HCT116 (cell line): ENCODE data around the gene RAI1. TPM values are rescaled to one million over a fixed set of nuclear protein-coding genes. Genes with fewer than 3 reads are reported as not detected.

Experiments
- ATAC-seq: fragments of 200-7000 bp; cut with Tn5 transposase; 2 replicates; pipeline ENCODE4 v1.9.1; 2020; ENCODE audit warnings: mild to moderate bottlenecking, moderate library complexity
- BruUV-seq: library from RNA; stranded (reverse); fragments of 400-500 nt; replicated peaks from 2 replicates; lab custom pipeline; 2021; lab: Mats Ljungman, UMichigan
- CTCF ChIA-PET: fragments of 300-600 bp; sonication (Branson Sonifier 250); formaldehyde crosslinking; loops from one replicate; lab custom pipeline; 2021; ENCODE audit warnings: antibody characterized with exemption; lab: Charles Lee
- POLR2A ChIA-PET: fragments of 300-600, 350-600 bp; sonication (Branson Sonifier 250); formaldehyde crosslinking; loops from one replicate; lab custom pipeline; 2021; ENCODE audit warnings: antibody characterized with exemption; lab: Charles Lee
- RAD21 ChIA-PET, 2 experiments: fragments of 300-600 bp; sonication (Branson Sonifier 250); formaldehyde crosslinking; loops; one replicate each; lab custom pipeline; 2023; ENCODE audit warnings: low total read pairs in 2 of 2; ENCODE audit not compliant: uncharacterized antibody in 2 of 2, unreplicated experiment in 2 of 2, low non-redundant PET in 1 of 2; lab: Charles Lee
- DNase-seq: peaks from one replicate; pipeline ENCODE4 v3.0.0-alpha.2; 2010; ENCODE audit warnings: low read depth, low spot score
- H2AFZ ChIP-seq: fragments of 200-600 bp; shearing (Covaris generic), sonication (generic); 2 replicates; pipeline ENCODE4 v1.6.1; 2017; ENCODE audit warnings: low read depth, mixed run types, mixed read lengths, antibody characterized with exemption, low read length; ENCODE audit not compliant: poor library complexity, severe bottlenecking
- H3K27ac ChIP-seq: 2 replicates; pipeline ENCODE4 v1.5.1; 2012; ENCODE audit warnings: low read depth, low read length
- H3K27me3 ChIP-seq: fragments of 200-600 bp; sonication (generic); 2 replicates; pipeline ENCODE4 v1.6.1; 2016; ENCODE audit warnings: mixed run types, low read length, mixed read lengths; ENCODE audit not compliant: insufficient read depth
- H3K36me3 ChIP-seq, 2 experiments: fragments of 200-500 bp in 1 of 2; fragments of 200-600 bp in 1 of 2; sonication (Bioruptor generic) in 1 of 2; sonication (generic) in 1 of 2; 2 replicates each; pipeline versions ENCODE4 v1.5.1 to v1.6.1; 2014 to 2016; ENCODE audit warnings: low read length in 2 of 2, inconsistent platforms in 1 of 2, mixed read lengths in 1 of 2, mixed run types in 1 of 2; ENCODE audit not compliant: insufficient read depth in 2 of 2, control insufficient read depth in 1 of 2
- H3K4me1 ChIP-seq, 2 experiments: fragments of 200-600 bp in 1 of 2; sonication (generic) in 1 of 2; 2 replicates each; pipeline versions ENCODE4 v1.5.1 to v1.6.1; 2012 to 2017; ENCODE audit warnings: low read length in 2 of 2, inconsistent platforms in 1 of 2, mild to moderate bottlenecking in 1 of 2, mixed read lengths in 1 of 2, mixed run types in 1 of 2, moderate library complexity in 1 of 2; ENCODE audit not compliant: insufficient read depth in 2 of 2, control insufficient read depth in 1 of 2
- H3K4me2 ChIP-seq: fragments of 200-600 bp; sonication (generic); 2 replicates; pipeline ENCODE4 v1.6.1; 2017; ENCODE audit warnings: mixed run types, low read length, mixed read lengths
- H3K4me3 ChIP-seq, 2 experiments: fragments of 200-600 bp in 1 of 2; sonication (generic) in 1 of 2; replicated peaks in 1 of 2; 2 replicates each; pipeline ENCODE4 v1.5.1; 2011 to 2016; ENCODE audit warnings: low read length in 2 of 2, control low read depth in 1 of 2, low read depth in 1 of 2, mild to moderate bottlenecking in 1 of 2, mixed read lengths in 1 of 2, mixed run types in 1 of 2
- H3K79me2 ChIP-seq: fragments of 200-600 bp; sonication (generic); 2 replicates; pipeline ENCODE4 v1.6.1; 2017; ENCODE audit warnings: mild to moderate bottlenecking, mixed run types, low read length, moderate library complexity, mixed read lengths; ENCODE audit not compliant: insufficient read depth
- H3K9ac ChIP-seq: fragments of 200-600 bp; sonication (generic); 2 replicates; pipeline ENCODE4 v1.6.1; 2016; ENCODE audit warnings: low read length, mixed read lengths
- H3K9me2 ChIP-seq: fragments of 200-600 bp; sonication (generic), shearing (Covaris generic); 2 replicates; pipeline ENCODE4 v1.6.1; 2017; ENCODE audit warnings: mixed run types, mild to moderate bottlenecking, moderate library complexity; ENCODE audit not compliant: insufficient read depth
- H3K9me3 ChIP-seq, 2 experiments: fragments of 200-500 bp in 1 of 2; fragments of 200-600 bp in 1 of 2; sonication (Bioruptor generic) in 1 of 2; sonication (generic) in 1 of 2; 2 replicates each; pipeline ENCODE4 v1.6.1; 2014 to 2017; ENCODE audit warnings: low read length in 2 of 2, mixed read lengths in 2 of 2, inconsistent platforms in 1 of 2, low read depth in 1 of 2, mild to moderate bottlenecking in 1 of 2, mixed run types in 1 of 2, moderate library complexity in 1 of 2; ENCODE audit not compliant: control insufficient read depth in 1 of 2, insufficient read depth in 1 of 2
- H4K20me1 ChIP-seq: fragments of 200-600 bp; sonication (generic), shearing (Covaris generic); 2 replicates; pipeline ENCODE4 v1.6.1; 2017; ENCODE audit warnings: mixed run types, mild to moderate bottlenecking, moderate library complexity; ENCODE audit not compliant: insufficient read depth
- CBX3 ChIP-seq: IDR thresholded peaks from 2 replicates; pipeline ENCODE4 v1.6.1; 2012; ENCODE audit warnings: low read depth
- EGR1 ChIP-seq: IDR thresholded peaks from 2 replicates; pipeline ENCODE4 v1.6.1; 2012; ENCODE audit warnings: low read depth
- EZH2phosphoT487 ChIP-seq: fragments of 200-600 bp; IDR thresholded peaks from 2 replicates; pipeline ENCODE4 v1.6.1; 2018; ENCODE audit warnings: antibody characterized with exemption, borderline replicate concordance
- JUND ChIP-seq: IDR thresholded peaks from 2 replicates; pipeline ENCODE4 v1.6.1; 2012
- POLR2A ChIP-seq: IDR thresholded peaks from 2 replicates; pipeline ENCODE4 v1.7.0; 2011; ENCODE audit warnings: borderline replicate concordance; ENCODE audit not compliant: insufficient read depth, insufficient read length; ENCODE audit errors: extremely low read depth
- REST ChIP-seq: IDR thresholded peaks from 2 replicates; pipeline ENCODE4 v1.6.1; 2012; ENCODE audit warnings: low read depth
- SRF ChIP-seq: IDR thresholded peaks from 2 replicates; pipeline ENCODE4 v1.6.1; 2012; ENCODE audit warnings: low read depth
- TCF7L2 ChIP-seq: IDR thresholded peaks from 2 replicates; pipeline ENCODE4 v1.7.0; 2011; ENCODE audit warnings: borderline replicate concordance, inconsistent platforms; ENCODE audit not compliant: insufficient read depth, insufficient read length; ENCODE audit errors: extremely low read depth
- intact Hi-C: fragments of 100-400 bp; cut with micrococcal nuclease; formaldehyde crosslinking; loops from 2 replicates; pipeline ENCODE4 v1.10.0; 2022
- total RNA-seq: library from RNA; stranded (reverse); gene quantifications from one replicate; pipeline ENCODE4 v1.2.1, GENCODE V29; 2021; ENCODE audit not compliant: unreplicated experiment

The RAI1 gene
- total RNA-seq, 1 experiment from 2014 or later: 38.5 TPM

GRCh38 chr17:17754719-17755686 lies 73.7 kb downstream of the RAI1 start:
- intact Hi-C loops: no loop called here
- H3K27me3 ChIP-seq: no peaks in the 10 kb centered on the region
- peaks cover 0 to 4% of the 10 kb centered on the region in 2 experiments; a peak in 1 of 4 replicates for H3K36me3 ChIP-seq
- H3K27ac ChIP-seq: peak overlapping the region; percentile 6; the same call in 1 of the 2 replicates
- no peaks in the 10 kb centered on the region for H4K20me1 ChIP-seq
- H3K79me2 ChIP-seq: peaks cover 48% of the 10 kb centered on the region
- H3K4me3 ChIP-seq: no peak overlapping the region
- BruUV-seq: no TSS peak
- H3K9me3 ChIP-seq: no peaks in the 10 kb centered on the region
- H3K4me1 ChIP-seq: peaks cover 26 to 32% of the 10 kb centered on the region in 2 experiments
- ChIA-PET RAD21 (no interaction called here), CTCF (no interaction called here), POLR2A (no interaction called here)
- TF ChIP-seq POLR2A: no peak
- no peak for TF ChIP-seq CBX3
- TF ChIP-seq EGR1: no peak
- TF ChIP-seq SRF: no peak
- no peak for TF ChIP-seq EZH2phosphoT487
- TF ChIP-seq JUND: no peak
- no peak for TF ChIP-seq REST
- TF ChIP-seq TCF7L2: no peak
- no peak overlapping the region for H3K9ac ChIP-seq
- H2AFZ ChIP-seq: no peak overlapping the region
- H3K4me2 ChIP-seq: no peak overlapping the region
- no peak for DNase-seq
- H3K9me2 ChIP-seq: no peaks in the 10 kb centered on the region
- no peak for ATAC-seq
